SK-N-SH treated with all-trans-retinoic acid at 6 μM for 48 hours (cell line): Measurements from ENCODE around the gene TNFRSF12A.

ENCODE experiments used
- ATAC-seq: fragments of 200-7000 bp; cut with Tn5 transposase; 3 replicates; pipeline ENCODE4 v1.9.1; 2020; ENCODE audit warnings: mild to moderate bottlenecking, moderate library complexity
- ARNTL ChIP-seq: fragments of 450-650 bp; formaldehyde crosslinking; IDR thresholded peaks from 2 replicates; pipeline ENCODE4 v1.5.0; 2020; ENCODE audit warnings: low read depth, mild to moderate bottlenecking, moderate library complexity, borderline replicate concordance
- BACH2 ChIP-seq: fragments of 250-450 bp; sonication (Bioruptor Pico); IDR thresholded peaks from 2 replicates; pipeline ENCODE4 v1.9.0; 2021; ENCODE audit warnings: mild to moderate bottlenecking, borderline replicate concordance
- CREB5 ChIP-seq: fragments of 250-450 bp; sonication (Bioruptor Pico); IDR thresholded peaks from 2 replicates; pipeline ENCODE4 v1.5.1; 2020; ENCODE audit warnings: low read depth, mild to moderate bottlenecking, moderate library complexity
- ESRRG ChIP-seq: fragments of 250-450 bp; sonication (Bioruptor Pico); IDR thresholded peaks from 2 replicates; pipeline ENCODE4 v1.6.1; 2021; ENCODE audit warnings: mild to moderate bottlenecking
- GLIS3 ChIP-seq: fragments of 250-450 bp; sonication (Bioruptor Pico); IDR thresholded peaks from 2 replicates; pipeline ENCODE4 v1.5.0; 2020; ENCODE audit warnings: mild to moderate bottlenecking, moderate library complexity
- ISL1 ChIP-seq: fragments of 250-450 bp; sonication (Bioruptor Pico); IDR thresholded peaks from 2 replicates; pipeline ENCODE4 v2.1.2; 2022; ENCODE audit warnings: mild to moderate bottlenecking, moderate library complexity
- OSR1 ChIP-seq: fragments of 250-450 bp; sonication (Bioruptor Pico); IDR thresholded peaks from 2 replicates; pipeline ENCODE4 v1.8.0; 2022; ENCODE audit warnings: moderate library complexity, mild to moderate bottlenecking, inconsistent platforms
- PATZ1 ChIP-seq: fragments of 250-450 bp; sonication (Bioruptor Pico); IDR thresholded peaks from 2 replicates; pipeline ENCODE4 v1.8.0; 2020; ENCODE audit warnings: mild to moderate bottlenecking, moderate library complexity, borderline replicate concordance
- PPARA ChIP-seq: fragments of 250-450 bp; sonication (Bioruptor Pico); IDR thresholded peaks from 2 replicates; pipeline ENCODE4 v1.5.0; 2020; ENCODE audit warnings: mild to moderate bottlenecking, borderline replicate concordance
- RARB ChIP-seq: fragments of 250-450 bp; sonication (Bioruptor Pico); IDR thresholded peaks from 2 replicates; pipeline ENCODE4 v1.8.0; 2021; ENCODE audit warnings: mild to moderate bottlenecking, moderate library complexity
- SNAI2 ChIP-seq: fragments of 250-450 bp; sonication (Bioruptor Pico); IDR thresholded peaks from 2 replicates; pipeline ENCODE4 v1.5.0; 2020; ENCODE audit warnings: mild to moderate bottlenecking, moderate library complexity
- TCF4 ChIP-seq: fragments of 250-450 bp; sonication (Bioruptor Pico); IDR thresholded peaks from 2 replicates; pipeline ENCODE4 v1.8.0; 2021; ENCODE audit warnings: mild to moderate bottlenecking, moderate library complexity, borderline replicate concordance
- TOX ChIP-seq: fragments of 250-450 bp; sonication (Bioruptor Pico); IDR thresholded peaks from 2 replicates; pipeline ENCODE4 v1.8.0; 2021; ENCODE audit warnings: mild to moderate bottlenecking, moderate library complexity, borderline replicate concordance
- ZC3H10 ChIP-seq: fragments of 250-450 bp; sonication (Bioruptor Pico); IDR thresholded peaks from 2 replicates; pipeline ENCODE4 v1.5.1; 2021; ENCODE audit warnings: mild to moderate bottlenecking, moderate library complexity
- ZFP3 ChIP-seq: fragments of 250-450 bp; sonication (Bioruptor Pico); IDR thresholded peaks from 2 replicates; pipeline ENCODE4 v1.5.0; 2020; ENCODE audit warnings: mild to moderate bottlenecking, moderate library complexity
- ZFP30 ChIP-seq: fragments of 450-650 bp; formaldehyde crosslinking; IDR thresholded peaks from 2 replicates; pipeline ENCODE4 v1.5.0; 2022; ENCODE audit warnings: mild to moderate bottlenecking, moderate library complexity
- ZNF565 ChIP-seq: fragments of 450-650 bp; formaldehyde crosslinking; conservative IDR thresholded peaks from 2 replicates; pipeline ENCODE4 v1.5.0; 2020; ENCODE audit warnings: low read depth, mild to moderate bottlenecking, moderate library complexity
- ZNF70 ChIP-seq: fragments of 450-650 bp; formaldehyde crosslinking; IDR thresholded peaks from 2 replicates; pipeline ENCODE4 v1.5.0; 2020; ENCODE audit warnings: mild to moderate bottlenecking, moderate library complexity
- ZNF8 ChIP-seq: fragments of 450-650 bp; formaldehyde crosslinking; IDR thresholded peaks from 2 replicates; pipeline ENCODE4 v1.5.0; 2020; ENCODE audit warnings: mild to moderate bottlenecking, moderate library complexity
- TF ChIP-seq, protein P1 (sequence below): fragments of 250-450 bp; sonication (Bioruptor Pico); IDR thresholded peaks from 2 replicates; pipeline ENCODE4 v1.8.0; 2021; ENCODE audit warnings: low read depth, mild to moderate bottlenecking, moderate library complexity, borderline replicate concordance
- TF ChIP-seq, protein P2 (sequence below): fragments of 250-450 bp; sonication (Bioruptor Pico); IDR thresholded peaks from 2 replicates; pipeline ENCODE4 v1.5.0; 2020; ENCODE audit warnings: mild to moderate bottlenecking, moderate library complexity
- TF ChIP-seq, protein P3 (sequence below): fragments of 250-450 bp; sonication (Bioruptor Pico); IDR thresholded peaks from 2 replicates; pipeline ENCODE4 v1.5.1; 2021; ENCODE audit warnings: mild to moderate bottlenecking, moderate library complexity

Gene TNFRSF12A

DNA sequence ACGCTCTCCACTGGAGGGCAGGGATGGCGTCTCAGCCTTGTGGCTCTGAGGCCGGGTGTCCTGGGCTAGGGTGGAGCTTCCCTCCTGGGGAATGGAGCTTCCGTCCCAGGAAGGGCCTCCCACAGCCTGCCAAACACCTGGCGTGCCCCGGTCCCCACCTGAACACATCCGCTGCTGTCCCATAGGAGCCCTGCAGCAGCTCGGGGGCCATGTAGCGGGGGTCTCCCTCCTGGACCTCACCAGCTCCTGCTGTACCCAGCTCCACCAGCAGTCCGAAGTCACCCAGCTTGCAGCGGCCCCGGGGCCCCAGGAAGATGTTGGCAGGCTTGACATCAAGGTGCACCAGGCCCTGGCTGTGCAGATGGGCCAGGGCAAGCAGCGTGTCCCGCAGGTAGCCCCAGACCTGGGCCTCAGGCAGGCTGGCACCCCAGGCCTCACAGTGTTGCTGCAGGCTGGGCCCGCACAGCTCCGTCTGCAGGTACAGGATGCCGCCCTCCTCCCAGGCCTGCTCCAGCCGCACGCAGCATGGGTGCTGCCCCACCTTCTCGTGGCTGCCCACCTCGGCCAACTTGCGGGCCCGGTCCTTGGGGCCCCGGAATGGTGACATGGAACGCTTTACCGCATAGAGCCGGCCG, 44.9 kb upstream of the TNFRSF12A start:
- TF ChIP-seq GLIS3 (CRISPR knock-in tag) (no peak), ZC3H10 (CRISPR knock-in tag) (no peak), BACH2 (no peak), ZNF70 (no peak), ARNTL (CRISPR knock-in tag) (no peak), ISL1 (CRISPR knock-in tag) (no peak), PATZ1 (no peak), CREB5 (CRISPR knock-in tag) (no peak), OSR1 (no peak), SNAI2 (CRISPR knock-in tag) (no peak), ZFP3 (CRISPR knock-in tag) (no peak), TOX (CRISPR knock-in tag) (no peak), TCF4 (CRISPR knock-in tag) (no peak), PPARA (CRISPR knock-in tag) (no peak)
- TF ChIP-seq, protein P1, sequence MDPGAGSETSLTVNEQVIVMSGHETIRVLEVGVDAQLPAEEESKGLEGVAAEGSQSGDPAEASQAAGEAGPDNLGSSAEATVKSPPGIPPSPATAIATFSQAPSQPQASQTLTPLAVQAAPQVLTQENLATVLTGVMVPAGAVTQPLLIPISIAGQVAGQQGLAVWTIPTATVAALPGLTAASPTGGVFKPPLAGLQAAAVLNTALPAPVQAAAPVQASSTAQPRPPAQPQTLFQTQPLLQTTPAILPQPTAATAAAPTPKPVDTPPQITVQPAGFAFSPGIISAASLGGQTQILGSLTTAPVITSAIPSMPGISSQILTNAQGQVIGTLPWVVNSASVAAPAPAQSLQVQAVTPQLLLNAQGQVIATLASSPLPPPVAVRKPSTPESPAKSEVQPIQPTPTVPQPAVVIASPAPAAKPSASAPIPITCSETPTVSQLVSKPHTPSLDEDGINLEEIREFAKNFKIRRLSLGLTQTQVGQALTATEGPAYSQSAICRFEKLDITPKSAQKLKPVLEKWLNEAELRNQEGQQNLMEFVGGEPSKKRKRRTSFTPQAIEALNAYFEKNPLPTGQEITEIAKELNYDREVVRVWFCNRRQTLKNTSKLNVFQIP (CRISPR knock-in tag), result no peak
- TF ChIP-seq, protein P2, sequence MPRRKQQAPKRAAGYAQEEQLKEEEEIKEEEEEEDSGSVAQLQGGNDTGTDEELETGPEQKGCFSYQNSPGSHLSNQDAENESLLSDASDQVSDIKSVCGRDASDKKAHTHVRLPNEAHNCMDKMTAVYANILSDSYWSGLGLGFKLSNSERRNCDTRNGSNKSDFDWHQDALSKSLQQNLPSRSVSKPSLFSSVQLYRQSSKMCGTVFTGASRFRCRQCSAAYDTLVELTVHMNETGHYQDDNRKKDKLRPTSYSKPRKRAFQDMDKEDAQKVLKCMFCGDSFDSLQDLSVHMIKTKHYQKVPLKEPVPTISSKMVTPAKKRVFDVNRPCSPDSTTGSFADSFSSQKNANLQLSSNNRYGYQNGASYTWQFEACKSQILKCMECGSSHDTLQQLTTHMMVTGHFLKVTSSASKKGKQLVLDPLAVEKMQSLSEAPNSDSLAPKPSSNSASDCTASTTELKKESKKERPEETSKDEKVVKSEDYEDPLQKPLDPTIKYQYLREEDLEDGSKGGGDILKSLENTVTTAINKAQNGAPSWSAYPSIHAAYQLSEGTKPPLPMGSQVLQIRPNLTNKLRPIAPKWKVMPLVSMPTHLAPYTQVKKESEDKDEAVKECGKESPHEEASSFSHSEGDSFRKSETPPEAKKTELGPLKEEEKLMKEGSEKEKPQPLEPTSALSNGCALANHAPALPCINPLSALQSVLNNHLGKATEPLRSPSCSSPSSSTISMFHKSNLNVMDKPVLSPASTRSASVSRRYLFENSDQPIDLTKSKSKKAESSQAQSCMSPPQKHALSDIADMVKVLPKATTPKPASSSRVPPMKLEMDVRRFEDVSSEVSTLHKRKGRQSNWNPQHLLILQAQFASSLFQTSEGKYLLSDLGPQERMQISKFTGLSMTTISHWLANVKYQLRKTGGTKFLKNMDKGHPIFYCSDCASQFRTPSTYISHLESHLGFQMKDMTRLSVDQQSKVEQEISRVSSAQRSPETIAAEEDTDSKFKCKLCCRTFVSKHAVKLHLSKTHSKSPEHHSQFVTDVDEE (CRISPR knock-in tag), result no peak
- TF ChIP-seq, protein P3, sequence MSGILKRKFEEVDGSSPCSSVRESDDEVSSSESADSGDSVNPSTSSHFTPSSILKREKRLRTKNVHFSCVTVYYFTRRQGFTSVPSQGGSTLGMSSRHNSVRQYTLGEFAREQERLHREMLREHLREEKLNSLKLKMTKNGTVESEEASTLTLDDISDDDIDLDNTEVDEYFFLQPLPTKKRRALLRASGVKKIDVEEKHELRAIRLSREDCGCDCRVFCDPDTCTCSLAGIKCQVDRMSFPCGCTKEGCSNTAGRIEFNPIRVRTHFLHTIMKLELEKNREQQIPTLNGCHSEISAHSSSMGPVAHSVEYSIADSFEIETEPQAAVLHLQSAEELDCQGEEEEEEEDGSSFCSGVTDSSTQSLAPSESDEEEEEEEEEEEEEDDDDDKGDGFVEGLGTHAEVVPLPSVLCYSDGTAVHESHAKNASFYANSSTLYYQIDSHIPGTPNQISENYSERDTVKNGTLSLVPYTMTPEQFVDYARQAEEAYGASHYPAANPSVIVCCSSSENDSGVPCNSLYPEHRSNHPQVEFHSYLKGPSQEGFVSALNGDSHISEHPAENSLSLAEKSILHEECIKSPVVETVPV (CRISPR knock-in tag), result no peak
- no peak for ATAC-seq

DNA sequence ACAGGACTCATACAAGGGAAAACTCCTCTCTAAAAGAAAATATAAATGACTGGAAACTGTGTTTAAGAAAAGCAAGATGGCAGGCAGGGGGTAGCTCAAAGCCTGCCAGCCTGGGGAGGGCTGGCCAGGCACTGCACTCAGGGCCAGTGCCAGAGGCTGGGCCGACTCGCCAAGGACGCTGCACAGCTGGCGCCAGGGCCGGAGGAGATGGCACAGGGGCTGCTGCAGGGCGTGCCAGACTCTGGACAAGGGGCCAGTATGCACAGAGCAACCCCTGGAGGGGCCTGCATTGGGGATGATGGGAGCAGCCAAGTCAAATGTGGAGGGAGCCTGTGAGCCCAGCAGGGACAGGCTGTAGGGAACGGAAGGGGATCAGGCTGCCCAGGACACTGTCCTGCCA, 44.0 kb upstream of the TNFRSF12A start:
- ATAC-seq, result no peak
- TF ChIP-seq RARB (CRISPR knock-in tag), result no peak
- TF ChIP-seq ISL1 (CRISPR knock-in tag), result no peak
- TF ChIP-seq ZFP30, result no peak
- TF ChIP-seq ARNTL (CRISPR knock-in tag), result no peak
- no peak for TF ChIP-seq ESRRG (CRISPR knock-in tag)
- no peak for TF ChIP-seq ZNF8
- no peak for TF ChIP-seq CREB5 (CRISPR knock-in tag)
- TF ChIP-seq, protein P3 (CRISPR knock-in tag), result no peak
- TF ChIP-seq ZC3H10 (CRISPR knock-in tag), result no peak
- no peak for TF ChIP-seq PPARA (CRISPR knock-in tag)
- no peak for TF ChIP-seq BACH2
- TF ChIP-seq, protein P1 (CRISPR knock-in tag), result no peak
- TF ChIP-seq OSR1, result no peak
- TF ChIP-seq ZNF565 (CRISPR knock-in tag), result no peak
- TF ChIP-seq PATZ1, result no peak
- no peak for TF ChIP-seq GLIS3 (CRISPR knock-in tag)
